DOHH2 (cell line): ENCODE measurements around the gene ITPR2.
"Not testable (repeated sequence)": the region's sequence is repeated elsewhere in the genome, so short reads cannot be mapped to it uniquely, and the experiment has no call there.

Experiments
- H3F3A ChIP-seq: fragments of 200-600 bp; sonication (generic), shearing (Covaris generic); 2 replicates; pipeline ENCODE4 v1.6.0; 2016; ENCODE audit warnings: antibody characterized with exemption, mild to moderate bottlenecking; ENCODE audit not compliant: control insufficient read depth, insufficient read depth
- H3K27ac ChIP-seq: fragments of 200-600 bp; sonication (generic); 2 replicates; pipeline ENCODE4 v1.5.1; 2014; ENCODE audit warnings: low read depth, mild to moderate bottlenecking, low read length, moderate library complexity
- H3K27me3 ChIP-seq: fragments of 200-600 bp; sonication (generic); 2 replicates; pipeline ENCODE4 v1.6.1; 2014; ENCODE audit warnings: mild to moderate bottlenecking, low read length, mixed read lengths; ENCODE audit not compliant: control insufficient read depth
- H3K36me3 ChIP-seq: fragments of 200-600 bp; sonication (generic); 2 replicates; pipeline ENCODE4 v1.6.1; 2014; ENCODE audit warnings: mild to moderate bottlenecking, low read length, moderate library complexity, mixed read lengths; ENCODE audit not compliant: control insufficient read depth
- H3K4me1 ChIP-seq: fragments of 200-600 bp; sonication (generic); 2 replicates; pipeline ENCODE4 v1.6.1; 2014; ENCODE audit warnings: mild to moderate bottlenecking, low read length, mixed read lengths; ENCODE audit not compliant: control insufficient read depth
- H3K4me2 ChIP-seq: fragments of 200-600 bp; sonication (generic); 2 replicates; pipeline ENCODE4 v1.6.0; 2014; ENCODE audit warnings: mild to moderate bottlenecking, low read length, moderate library complexity
- H3K4me3 ChIP-seq: fragments of 200-600 bp; sonication (generic); 2 replicates; pipeline ENCODE4 v1.5.1; 2014; ENCODE audit warnings: mild to moderate bottlenecking, low read length, mixed read lengths
- H3K79me2 ChIP-seq: fragments of 200-600 bp; sonication (generic); 2 replicates; pipeline ENCODE4 v1.6.1; 2014; ENCODE audit warnings: mild to moderate bottlenecking, low read length, mixed read lengths; ENCODE audit not compliant: control insufficient read depth
- H3K9me2 ChIP-seq: fragments of 200-600 bp; sonication (generic); replicated peaks from 2 replicates; pipeline ENCODE4 v1.6.1; 2014; ENCODE audit warnings: mild to moderate bottlenecking, low read length, mixed read lengths; ENCODE audit not compliant: control insufficient read depth
- H3K9me3 ChIP-seq: fragments of 200-600 bp; sonication (generic); 2 replicates; pipeline ENCODE4 v1.6.1; 2014; ENCODE audit warnings: antibody characterized with exemption, low read length, mixed read lengths; ENCODE audit not compliant: control insufficient read depth, insufficient read depth
- H4K20me1 ChIP-seq: fragments of 200-600 bp; sonication (generic); 2 replicates; pipeline ENCODE4 v1.6.0; 2014; ENCODE audit warnings: low read depth, mild to moderate bottlenecking, antibody characterized with exemption, low read length, moderate library complexity; ENCODE audit not compliant: control insufficient read depth, insufficient read depth
- EZH2phosphoT487 ChIP-seq: fragments of 200-600 bp; sonication (generic); IDR thresholded peaks from 2 replicates; pipeline ENCODE4 v1.6.1; 2017; ENCODE audit warnings: borderline replicate concordance, mild to moderate bottlenecking, antibody characterized with exemption, low read length, moderate library complexity, mixed read lengths
- TF ChIP-seq, protein P1 (sequence below): fragments of 200-600 bp; sonication (generic); IDR thresholded peaks from one replicate; pipeline ENCODE4 v1.5.1; 2014; ENCODE audit warnings: antibody characterized with exemption, mild to moderate bottlenecking, low read depth, low read length; ENCODE audit not compliant: poor library complexity, severe bottlenecking

The ITPR2 gene

DNA sequence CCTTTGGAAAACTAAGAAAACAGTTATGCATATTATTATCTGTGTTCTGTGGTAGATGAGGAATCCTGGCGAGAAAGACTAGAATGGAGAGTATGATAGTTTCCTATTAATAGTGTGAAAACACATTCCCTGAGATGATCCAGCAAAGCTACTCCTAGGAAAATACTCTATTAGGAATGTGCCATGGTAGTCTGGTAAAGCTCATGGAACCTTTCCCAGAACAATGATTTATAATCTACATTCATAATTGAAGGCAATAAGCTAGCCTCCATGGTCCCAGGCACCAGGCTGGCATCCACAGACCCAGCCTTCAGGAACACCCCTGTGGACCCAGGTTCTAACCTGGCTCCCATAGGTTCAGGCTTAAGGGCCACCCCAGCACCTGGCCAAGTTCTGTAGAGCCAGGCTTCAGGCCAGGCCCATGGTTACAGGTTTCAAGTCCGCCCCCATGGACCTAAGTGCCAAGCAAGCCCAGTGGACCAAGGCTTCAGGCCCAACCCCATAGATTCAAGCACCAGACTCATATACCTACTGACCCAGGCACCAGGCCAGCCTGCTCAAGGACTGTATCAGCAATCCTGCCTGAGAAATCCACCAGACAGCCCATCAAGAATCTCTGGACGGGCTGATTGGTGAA, 72.2 kb downstream of the ITPR2 start:
- H3K4me3 ChIP-seq, result no peak overlapping the region
- H3K36me3 ChIP-seq, result no peaks in the 10 kb centered on the region
- TF ChIP-seq, protein P1, sequence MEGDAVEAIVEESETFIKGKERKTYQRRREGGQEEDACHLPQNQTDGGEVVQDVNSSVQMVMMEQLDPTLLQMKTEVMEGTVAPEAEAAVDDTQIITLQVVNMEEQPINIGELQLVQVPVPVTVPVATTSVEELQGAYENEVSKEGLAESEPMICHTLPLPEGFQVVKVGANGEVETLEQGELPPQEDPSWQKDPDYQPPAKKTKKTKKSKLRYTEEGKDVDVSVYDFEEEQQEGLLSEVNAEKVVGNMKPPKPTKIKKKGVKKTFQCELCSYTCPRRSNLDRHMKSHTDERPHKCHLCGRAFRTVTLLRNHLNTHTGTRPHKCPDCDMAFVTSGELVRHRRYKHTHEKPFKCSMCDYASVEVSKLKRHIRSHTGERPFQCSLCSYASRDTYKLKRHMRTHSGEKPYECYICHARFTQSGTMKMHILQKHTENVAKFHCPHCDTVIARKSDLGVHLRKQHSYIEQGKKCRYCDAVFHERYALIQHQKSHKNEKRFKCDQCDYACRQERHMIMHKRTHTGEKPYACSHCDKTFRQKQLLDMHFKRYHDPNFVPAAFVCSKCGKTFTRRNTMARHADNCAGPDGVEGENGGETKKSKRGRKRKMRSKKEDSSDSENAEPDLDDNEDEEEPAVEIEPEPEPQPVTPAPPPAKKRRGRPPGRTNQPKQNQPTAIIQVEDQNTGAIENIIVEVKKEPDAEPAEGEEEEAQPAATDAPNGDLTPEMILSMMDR, result no peak
- no peak for TF ChIP-seq EZH2phosphoT487
- H3K9me2 ChIP-seq, result no peaks in the 10 kb centered on the region
- no peaks in the 10 kb centered on the region for H3F3A ChIP-seq
- H3K27me3 ChIP-seq, result no peaks in the 10 kb centered on the region
- no peaks in the 10 kb centered on the region for H4K20me1 ChIP-seq
- no peak overlapping the region for H3K27ac ChIP-seq
- peaks cover 17% of the 10 kb centered on the region; the same call in 1 of the 2 replicates for H3K9me3 ChIP-seq
- H3K79me2 ChIP-seq, result peaks cover 10% of the 10 kb centered on the region
- H3K4me1 ChIP-seq, result no peaks in the 10 kb centered on the region
- H3K4me2 ChIP-seq, result no peak overlapping the region

DNA sequence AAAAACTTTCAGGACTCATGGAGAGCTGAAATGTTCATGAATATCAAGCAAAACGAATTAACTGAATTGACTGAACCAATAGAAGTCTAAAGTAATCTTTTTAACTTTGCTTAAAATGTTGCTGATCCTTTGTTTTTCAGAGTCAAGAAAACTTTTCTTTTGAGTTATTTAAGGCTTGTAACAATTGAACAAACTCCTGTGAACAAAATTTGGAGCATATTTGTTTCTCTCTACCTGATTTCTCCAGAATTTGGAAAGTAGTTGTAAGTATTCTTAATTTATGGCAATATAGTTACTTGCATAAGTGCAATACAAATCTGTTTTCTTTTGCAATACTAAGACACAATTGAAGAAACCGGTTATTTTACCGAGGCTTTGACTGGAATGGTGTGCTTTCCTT, 77.6 kb downstream of the ITPR2 start:
- not testable (repeated sequence) for H3K9me2 ChIP-seq, H3K4me2 ChIP-seq, H3K36me3 ChIP-seq, H3K4me1 ChIP-seq, H3K27me3 ChIP-seq, H3K79me2 ChIP-seq, H3F3A ChIP-seq, H4K20me1 ChIP-seq, H3K4me3 ChIP-seq, H3K27ac ChIP-seq, H3K9me3 ChIP-seq

DNA sequence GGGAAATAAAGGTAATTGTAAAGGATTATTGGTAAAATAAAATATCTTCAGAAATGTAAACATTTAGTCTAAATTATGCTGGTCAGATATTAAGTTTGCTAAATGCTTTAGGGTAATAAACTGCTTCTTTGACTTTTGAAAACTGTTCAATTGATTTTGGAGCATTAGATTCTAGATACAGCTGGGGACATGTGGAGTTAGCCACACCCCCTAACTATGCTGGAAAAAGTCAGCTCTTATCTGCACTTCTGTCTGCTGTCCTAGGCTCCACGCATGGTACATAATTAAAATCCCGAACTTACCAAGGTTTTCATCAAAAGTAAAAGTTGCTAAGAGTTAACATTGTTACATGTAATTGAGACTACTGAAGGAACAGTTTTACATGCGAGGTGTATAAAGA, 78.8 kb downstream of the ITPR2 start:
- no peaks in the 10 kb centered on the region for H3K9me2 ChIP-seq
- no peaks in the 10 kb centered on the region for H3K36me3 ChIP-seq
- H4K20me1 ChIP-seq, result no peaks in the 10 kb centered on the region
- peaks cover 7% of the 10 kb centered on the region; the same call in 1 of the 2 replicates for H3K9me3 ChIP-seq
- H3K4me2 ChIP-seq, result no peak overlapping the region
- 0 out of 2 replicates have a peak, but pooled peaks cover 3% of the 10 kb centered on the region for H3K79me2 ChIP-seq
- TF ChIP-seq EZH2phosphoT487, result no peak
- TF ChIP-seq, protein P1, result no peak
- no peaks in the 10 kb centered on the region for H3K27me3 ChIP-seq
- no peak overlapping the region for H3K4me3 ChIP-seq
- peaks cover 18% of the 10 kb centered on the region for H3K4me1 ChIP-seq
- H3K27ac ChIP-seq, result no peak overlapping the region
- no peaks in the 10 kb centered on the region for H3F3A ChIP-seq

DNA sequence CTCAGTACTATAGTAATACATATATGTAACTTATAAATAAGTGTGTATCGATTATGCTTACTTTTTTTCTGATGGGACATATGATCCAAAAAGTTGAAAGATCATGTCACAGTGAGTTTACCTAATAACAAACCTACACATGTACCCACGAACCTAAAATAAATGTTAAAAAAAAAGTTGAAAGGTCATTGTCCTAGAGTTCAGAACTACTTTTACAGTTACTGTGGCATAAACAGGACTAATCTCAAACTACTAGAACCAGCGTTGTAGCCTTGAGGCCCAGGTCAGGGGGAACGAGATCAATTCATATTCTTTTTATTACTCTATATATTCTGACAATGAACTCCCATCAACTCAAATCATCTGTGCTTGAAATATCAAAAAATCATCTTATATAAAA, 81.8 kb downstream of the ITPR2 start:
- H3F3A ChIP-seq, result no peaks in the 10 kb centered on the region
- H3K27ac ChIP-seq, result no peak overlapping the region

More for the DNA sequence above, 81.8 kb downstream of the ITPR2 start:
- Histone ChIP-seq H3K4me3 (no peak overlapping the region), H3K9me3 (peaks cover 5% of the 10 kb centered on the region; the same call in 1 of the 2 replicates), H3K4me1 (peaks cover 24% of the 10 kb centered on the region), H3K4me2 (no peak overlapping the region), H4K20me1 (no peaks in the 10 kb centered on the region), H3K27me3 (no peaks in the 10 kb centered on the region), H3K36me3 (no peaks in the 10 kb centered on the region), H3K79me2 (peaks cover 6% of the 10 kb centered on the region; the same call in 1 of the 2 replicates), H3K9me2 (no peaks in the 10 kb centered on the region)
- no peak for TF ChIP-seq EZH2phosphoT487
- TF ChIP-seq, protein P1, result no peak
